NCI-H2107 (cell line): ENCODE data around the gene RASSF1.

Experiments
- DNase-seq: peaks from one replicate; lab custom pipeline; 2025; lab: John Stamatoyannopoulos, UW

Gene RASSF1

GRCh38 chr3:50342813-50343633 lies 2.4 kb upstream of the RASSF1 start:
- DNase-seq: no peak

GRCh38 chr3:50341996-50342650 lies 1.5 kb upstream of the RASSF1 start:
- DNase-seq: no peak

- DNase-seq: no peak
Observed at GRCh38 chr3:50341537-50341936, 901 bp upstream of the RASSF1 start.

GRCh38 chr3:50340147-50340447 lies 539 bp downstream of the RASSF1 start:
- DNase-seq: no peak

- DNase-seq: no peak
Observed at GRCh38 chr3:50339485-50340146, 1.0 kb downstream of the RASSF1 start.

GRCh38 chr3:50338965-50339364 lies 1.7 kb downstream of the RASSF1 start:
- DNase-seq: no peak

- peak; percentile 84 for DNase-seq
Observed at GRCh38 chr3:50337175-50337861, 3.3 kb downstream of the RASSF1 start.

GRCh38 chr3:50336452-50337174 lies 4.0 kb downstream of the RASSF1 start:
- DNase-seq: no peak

GRCh38 chr3:50334339-50335075 lies 6.1 kb downstream of the RASSF1 start:
- no peak for DNase-seq

GRCh38 chr3:50333744-50334328 lies 6.8 kb downstream of the RASSF1 start:
- DNase-seq: no peak

GRCh38 chr3:50331364-50331907 lies 9.2 kb downstream of the RASSF1 start:
- DNase-seq: no peak

- no peak for DNase-seq
Observed at GRCh38 chr3:50330330-50330729, 10.3 kb downstream of the RASSF1 start.

- peak; percentile 66 for DNase-seq
Observed at GRCh38 chr3:50327943-50328691, 12.5 kb downstream of the RASSF1 start, which contains the start of gene TUSC2. TSS of gene TUSC2 (minus strand) at chr3:50328223. CDS start at chr3:50328099, 124 bp downstream.

- no peak for DNase-seq
Observed at GRCh38 chr3:50327129-50327528, 13.5 kb downstream of the RASSF1 start.

- no peak for DNase-seq
Observed at GRCh38 chr3:50326182-50326541, 14.5 kb downstream of the RASSF1 start.

GRCh38 chr3:50325497-50326181 lies 15.0 kb downstream of the RASSF1 start:
- DNase-seq: no peak

- no peak for DNase-seq
Observed at GRCh38 chr3:50325113-50325480, 15.5 kb downstream of the RASSF1 start.

- no peak for DNase-seq
Observed at GRCh38 chr3:50324351-50325112, 16.1 kb downstream of the RASSF1 start.
